B cell (primary cell): ENCODE results near the gene ARHGEF19. TPM values are rescaled to one million over a fixed set of nuclear protein-coding genes. Genes with fewer than 3 reads are reported as not detected.
"Not testable (repeated sequence)": the region's sequence is repeated elsewhere in the genome, so short reads cannot be mapped to it uniquely, and the experiment has no call there.

Experiments used
- ATAC-seq: fragments of 200-7000 bp; cut with Tn5 transposase; one replicate; pipeline ENCODE4 v1.10.0; 2021; ENCODE audit warnings: low read depth, mild to moderate bottlenecking, moderate number of reproducible peaks, moderate library complexity
- CTCF ChIA-PET: fragments of 350-600 bp; sonication (Branson Sonifier 250); formaldehyde crosslinking; loops from one replicate; lab custom pipeline; 2021; ENCODE audit warnings: antibody characterized with exemption, inconsistent platforms; lab: Charles Lee
- POLR2A ChIA-PET: fragments of 350-600 bp; sonication (Branson Sonifier 250); formaldehyde crosslinking; loops from one replicate; lab custom pipeline; 2021; ENCODE audit warnings: antibody characterized with exemption; lab: Charles Lee
- DNase-seq: peaks from one replicate; pipeline ENCODE4 v3.0.0; 2013
- H2AFZ ChIP-seq: 2 replicates; pipeline ENCODE4 v1.6.1; 2012; ENCODE audit warnings: mild to moderate bottlenecking, low read depth, low read length; ENCODE audit not compliant: insufficient read depth, poor library complexity, severe bottlenecking
- H3K27ac ChIP-seq, 2 donors: 1 replicate in 1 of 2; 2 replicates in 1 of 2; pipeline ENCODE4 v1.5.1; 2012 to 2013; ENCODE audit warnings: low read length in 2 of 2, mild to moderate bottlenecking in 2 of 2, moderate library complexity in 1 of 2
- H3K27me3 ChIP-seq, 4 experiments: fragments of 200-600 bp in 1 of 4; sonication (generic) in 1 of 4; replicated peaks in 1 of 4; 1 replicate in 2 of 4; 2 replicates in 2 of 4; pipeline versions ENCODE4 v1.6.1 to v1.7.0; 2013 to 2016; ENCODE audit warnings: low read length in 3 of 4, mild to moderate bottlenecking in 2 of 4, mixed read lengths in 1 of 4, moderate library complexity in 1 of 4; ENCODE audit not compliant: insufficient read depth in 4 of 4, control insufficient read depth in 3 of 4; ENCODE audit errors: control extremely low read depth in 1 of 4
- H3K36me3 ChIP-seq, 2 experiments: replicated peaks in 1 of 2; 1 replicate in 1 of 2; 2 replicates in 1 of 2; pipeline versions ENCODE4 v1.6.1 to v1.7.1; 2013; ENCODE audit warnings: low read length in 1 of 2; ENCODE audit not compliant: insufficient read depth in 2 of 2, control insufficient read depth in 1 of 2; ENCODE audit errors: control extremely low read depth in 1 of 2, extremely low read depth in 1 of 2
- H3K4me1 ChIP-seq, 2 donors: fragments of 200-600 bp in 1 of 2; sonication (generic) in 1 of 2; 1 replicate in 1 of 2; 2 replicates in 1 of 2; pipeline versions ENCODE4 v1.5.1 to v1.6.1; 2013 to 2017; ENCODE audit warnings: low read length in 2 of 2; ENCODE audit not compliant: control insufficient read depth in 2 of 2, insufficient read depth in 2 of 2
- H3K4me2 ChIP-seq: replicated peaks from 2 replicates; pipeline ENCODE3; 2012; ENCODE audit warnings: mild to moderate bottlenecking, low read depth, low read length; ENCODE audit not compliant: poor library complexity, severe bottlenecking
- H3K4me3 ChIP-seq, 5 experiments: fragments of 200-600 bp in 1 of 5; sonication (generic) in 1 of 5; 1 replicate in 3 of 5; 2 replicates in 2 of 5; pipeline versions ENCODE4 v1.5.1 to v1.7.0; 2011 to 2016; ENCODE audit warnings: low read length in 4 of 5, mild to moderate bottlenecking in 4 of 5, low read depth in 2 of 5, control low read depth in 1 of 5, moderate library complexity in 1 of 5; ENCODE audit not compliant: insufficient read depth in 1 of 5; ENCODE audit errors: control extremely low read depth in 1 of 5, extremely low read depth in 1 of 5
- H3K79me2 ChIP-seq: fragments of 200-600 bp; sonication (generic); one replicate; pipeline ENCODE4 v1.6.0; 2016; ENCODE audit warnings: low read length; ENCODE audit not compliant: control insufficient read depth, insufficient read depth
- H3K9ac ChIP-seq: fragments of 200-600 bp; sonication (generic); 2 replicates; pipeline ENCODE4 v1.6.1; 2017; ENCODE audit warnings: mild to moderate bottlenecking, low read length, moderate library complexity
- H3K9me3 ChIP-seq, 3 donors: one replicate each; pipeline versions ENCODE4 v1.6.1 to v1.7.1; 2013; ENCODE audit warnings: low read length in 2 of 3; ENCODE audit not compliant: control insufficient read depth in 2 of 3, insufficient read depth in 1 of 3; ENCODE audit errors: control extremely low read depth in 1 of 3
- H4K20me1 ChIP-seq: 2 replicates; pipeline ENCODE4 v1.6.0; 2012; ENCODE audit warnings: mild to moderate bottlenecking, low read length; ENCODE audit not compliant: insufficient read depth, control insufficient read depth, poor library complexity, severe bottlenecking
- H3K27ac Mint-ChIP-seq: one replicate; pipeline ENCODE4 v1.8.0; 2021; ENCODE audit warnings: mixed read lengths
- H3K27me3 Mint-ChIP-seq: one replicate; pipeline ENCODE4 v1.8.0; 2021; ENCODE audit warnings: mixed read lengths
- H3K4me1 Mint-ChIP-seq: one replicate; pipeline ENCODE4 v1.8.0; 2021; ENCODE audit warnings: mixed read lengths
- H3K4me3 Mint-ChIP-seq: one replicate; pipeline ENCODE4 v1.8.0; 2021; ENCODE audit warnings: mixed read lengths
- H3K9me3 Mint-ChIP-seq: one replicate; pipeline ENCODE4 v1.8.0; 2022; ENCODE audit warnings: mixed read lengths; ENCODE audit not compliant: insufficient read depth
- EZH2 ChIP-seq: IDR thresholded peaks from 2 replicates; pipeline ENCODE4 v1.6.1; 2012; ENCODE audit warnings: borderline replicate concordance, low read depth, mild to moderate bottlenecking, moderate library complexity, low read length; ENCODE audit not compliant: insufficient read depth, poor library complexity, severe bottlenecking
- WGBS: methylation state at CpG from one replicate; pipeline ENCODE4 v1.1.5; 2013; ENCODE audit warnings: missing lambda C conversion rate; ENCODE audit not compliant: insufficient coverage; 5-methylcytosine and 5-hydroxymethylcytosine counted together
- intact Hi-C: fragments of 100-400 bp; cut with micrococcal nuclease; formaldehyde crosslinking; loops from one replicate; pipeline ENCODE4 v1.10.0; 2022
- polyA plus RNA-seq: library from polyadenylated mRNA; depleted of rRNA; stranded (reverse); fragments of >200 nt; gene quantifications from 2 replicates; pipeline ENCODE4 v1.2.3, GENCODE V29; 2012
- total RNA-seq, 2 donors: library from RNA; stranded (reverse); fragments of 120-200 nt in 1 of 2; gene quantifications; 1 replicate in 1 of 2; 2 replicates in 1 of 2; pipeline versions ENCODE4 v1.2.3 to v1.2.4, GENCODE V29; 2013 to 2022
- TF ChIP-seq, protein P1 (sequence below): fragments of 200-600 bp; IDR thresholded peaks from one replicate; pipeline ENCODE4 v1.8.0; 2022; ENCODE audit warnings: antibody characterized with exemption, mild to moderate bottlenecking

ARHGEF19 gene
- total and polyA plus RNA-seq, 2 donors (not counting 1 experiment from before 2014, with no cell fraction given): 13.9 to 20.9 TPM

DNA sequence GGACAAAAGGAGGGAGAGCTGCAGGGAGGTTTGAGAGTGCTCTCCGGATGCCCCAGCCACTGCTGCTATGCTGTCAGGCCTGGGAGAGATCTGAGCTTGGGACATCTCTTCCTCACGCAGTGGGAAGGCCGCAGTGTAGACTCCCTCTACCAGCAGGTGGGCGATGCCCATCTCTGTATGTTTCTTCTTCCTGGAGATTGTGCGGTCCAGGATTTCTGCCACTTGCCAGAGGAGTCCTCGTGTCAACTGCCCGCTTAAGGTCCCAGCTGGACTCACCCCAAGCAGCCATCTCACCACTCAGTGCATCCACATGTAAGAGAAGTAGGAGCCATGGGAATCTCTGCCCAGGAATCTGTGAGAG is 13.7 kb upstream of the ARHGEF19 start:
- H3K4me3 ChIP-seq: no peak overlapping the region
- Mint-ChIP-seq H3K9me3 (no peaks in the 10 kb centered on the region), H3K4me3 (no peak overlapping the region), H3K4me1 (peaks cover 6% of the 10 kb centered on the region), H3K27me3 (peaks cover 34% of the 10 kb centered on the region), H3K27ac (no peak overlapping the region)
- intact Hi-C loops: no loop called here
- no peak overlapping the region for H3K27ac ChIP-seq
- POLR2A ChIA-PET: interaction anchor here (0.6 kb wide), 2 partner anchors 62 to 211 kb away, joined by 3 to 4 read pairs; no protein-coding TSS in a partner anchor
- H3K9ac ChIP-seq: no peak overlapping the region
- no peak overlapping the region for H2AFZ ChIP-seq
- H3K79me2 ChIP-seq: no peaks in the 10 kb centered on the region
- DNase-seq (no peak), ATAC-seq (no peak)
- no peak overlapping the region for H3K4me2 ChIP-seq
- no peaks in the 10 kb centered on the region for H4K20me1 ChIP-seq
- H3K9me3 ChIP-seq: peaks cover 0 to 24% (median 0%) of the 10 kb centered on the region in 3 donors
- WGBS: 100% methylated on average over 7 of the region's 7 CpGs
- H3K27me3 ChIP-seq: peaks cover 0 to 48% (median 20%) of the 10 kb centered on the region in 4 experiments
- peaks cover 0 to 4% of the 10 kb centered on the region in 2 experiments for H3K36me3 ChIP-seq
- TF ChIP-seq, protein P1, sequence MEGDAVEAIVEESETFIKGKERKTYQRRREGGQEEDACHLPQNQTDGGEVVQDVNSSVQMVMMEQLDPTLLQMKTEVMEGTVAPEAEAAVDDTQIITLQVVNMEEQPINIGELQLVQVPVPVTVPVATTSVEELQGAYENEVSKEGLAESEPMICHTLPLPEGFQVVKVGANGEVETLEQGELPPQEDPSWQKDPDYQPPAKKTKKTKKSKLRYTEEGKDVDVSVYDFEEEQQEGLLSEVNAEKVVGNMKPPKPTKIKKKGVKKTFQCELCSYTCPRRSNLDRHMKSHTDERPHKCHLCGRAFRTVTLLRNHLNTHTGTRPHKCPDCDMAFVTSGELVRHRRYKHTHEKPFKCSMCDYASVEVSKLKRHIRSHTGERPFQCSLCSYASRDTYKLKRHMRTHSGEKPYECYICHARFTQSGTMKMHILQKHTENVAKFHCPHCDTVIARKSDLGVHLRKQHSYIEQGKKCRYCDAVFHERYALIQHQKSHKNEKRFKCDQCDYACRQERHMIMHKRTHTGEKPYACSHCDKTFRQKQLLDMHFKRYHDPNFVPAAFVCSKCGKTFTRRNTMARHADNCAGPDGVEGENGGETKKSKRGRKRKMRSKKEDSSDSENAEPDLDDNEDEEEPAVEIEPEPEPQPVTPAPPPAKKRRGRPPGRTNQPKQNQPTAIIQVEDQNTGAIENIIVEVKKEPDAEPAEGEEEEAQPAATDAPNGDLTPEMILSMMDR: no peak
- TF ChIP-seq EZH2: no peak
- CTCF ChIA-PET: no interaction called here
- H3K4me1 ChIP-seq: peaks cover 16 to 18% of the 10 kb centered on the region in 2 donors

DNA sequence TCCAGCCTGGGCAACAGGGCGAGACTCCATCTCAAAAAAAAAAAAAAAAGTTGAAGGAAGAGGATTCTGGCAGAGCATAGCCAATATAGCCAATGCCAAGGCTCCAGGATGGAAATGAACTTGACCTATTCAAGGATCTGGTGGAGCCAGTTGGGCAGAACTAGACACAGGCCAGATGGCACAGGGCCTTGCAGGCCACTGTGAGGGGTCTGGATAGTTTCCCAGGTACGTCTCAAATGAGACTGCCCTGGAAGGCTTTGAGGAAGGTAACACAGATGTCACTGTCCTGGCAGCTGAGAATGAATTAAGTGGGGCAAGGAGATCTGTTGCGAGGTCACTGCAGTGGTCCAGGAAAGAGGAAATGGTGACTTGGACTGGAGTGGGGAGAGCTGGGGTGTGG is 12.0 kb upstream of the ARHGEF19 start:
- no peaks in the 10 kb centered on the region for H3K79me2 ChIP-seq
- Mint-ChIP-seq H3K27ac (no peak overlapping the region), H3K4me1 (peaks cover 8% of the 10 kb centered on the region), H3K4me3 (no peak overlapping the region), H3K27me3 (peaks cover 34% of the 10 kb centered on the region), H3K9me3 (no peaks in the 10 kb centered on the region)
- no peaks in the 10 kb centered on the region for H3K36me3 ChIP-seq
- intact Hi-C loops: no loop called here
- H3K4me3 ChIP-seq: no peak overlapping the region
- DNase-seq (no peak), ATAC-seq (no peak)
- no peak overlapping the region for H3K27ac ChIP-seq
- no peak overlapping the region for H3K9ac ChIP-seq
- peaks cover 0 to 39% (median 20%) of the 10 kb centered on the region in 4 experiments for H3K27me3 ChIP-seq
- 86% methylated on average over 3 of the region's 3 CpGs for WGBS
- ChIA-PET POLR2A (no interaction called here), CTCF (no interaction called here)
- TF ChIP-seq EZH2: no peak
- TF ChIP-seq, protein P1: no peak
- H3K9me3 ChIP-seq: peaks cover 0 to 24% (median 0%) of the 10 kb centered on the region in 3 donors
- no peak overlapping the region for H3K4me2 ChIP-seq
- H3K4me1 ChIP-seq: peaks cover 16 to 18% of the 10 kb centered on the region in 2 donors
- H4K20me1 ChIP-seq: no peaks in the 10 kb centered on the region
- no peak overlapping the region for H2AFZ ChIP-seq

DNA sequence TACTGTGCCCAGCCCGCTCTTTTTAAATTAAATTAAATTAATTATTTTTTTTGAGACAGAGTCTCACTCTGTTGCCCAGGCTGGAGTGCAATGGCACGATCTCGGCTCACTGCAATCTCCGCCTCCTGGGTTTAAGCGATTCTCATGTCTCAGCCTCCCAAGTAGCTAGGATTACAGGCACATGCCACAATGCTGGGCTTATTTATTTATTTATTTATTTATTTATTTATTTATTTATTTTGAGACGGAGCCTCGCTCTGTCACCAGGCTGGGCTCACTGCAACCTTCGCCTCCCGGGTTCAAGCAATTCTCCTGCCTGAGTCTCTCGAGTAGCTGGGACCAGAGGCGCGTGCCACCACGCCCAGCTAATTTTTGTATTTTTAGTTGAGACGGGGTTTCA is 10.3 kb upstream of the ARHGEF19 start:
- H4K20me1 ChIP-seq, H3K36me3 ChIP-seq, intact Hi-C loops, H3K4me1 Mint-ChIP-seq, H3K79me2 ChIP-seq, H3K27ac ChIP-seq, H3K27ac Mint-ChIP-seq, POLR2A ChIA-PET, ATAC-seq, H3K9ac ChIP-seq, H2AFZ ChIP-seq, H3K4me3 ChIP-seq, H3K9me3 Mint-ChIP-seq, DNase-seq, H3K4me2 ChIP-seq, H3K4me3 Mint-ChIP-seq: not testable (repeated sequence)
- peaks cover 22% of the 10 kb centered on the region for H3K27me3 Mint-ChIP-seq
- Histone ChIP-seq H3K27me3 (peaks cover 0 to 27% (median 15%) of the 10 kb centered on the region in 4 experiments), H3K9me3 (peaks cover 0 to 19% (median 0%) of the 10 kb centered on the region in 3 donors), H3K4me1 (peaks cover 8 to 11% of the 10 kb centered on the region in 2 donors)
- WGBS: 88% methylated on average over 9 of the region's 14 CpGs
- CTCF ChIA-PET: interaction anchor here (0.7 to 1.2 kb wide), 2 partner anchors 36 to 142 kb away, joined by 3 to 4 read pairs; no protein-coding TSS in a partner anchor
